Stimulated activated CD4-positive, alpha-beta T cell treated with anti-CD3 and anti-CD28 coated beads, TNF-alpha, amount 100 ng/mL, for 1 hour (primary cell): Measurements from ENCODE around the gene WNK3.
"Not testable (repeated sequence)": the region's sequence is repeated elsewhere in the genome, so short reads cannot be mapped to it uniquely, and the experiment has no call there.

Experiments
- DNase-seq, 3 donors: peaks; one replicate each; pipeline ENCODE4 v3.0.0-alpha.2; 2020; ENCODE audit warnings: low read depth in 3 of 3, low spot score in 1 of 3

Gene WNK3

GRCh38 chrX:54357414-54358377 lies at the start of gene WNK3:
Gene WNK3 (minus strand): TSS chrX:54358046.
- peak in 1 of 3 donors; percentile 14 for DNase-seq

- no peak for DNase-seq
Observed at GRCh38 chrX:54407266-54407665, 49.4 kb upstream of the WNK3 start.

- no peak for DNase-seq
Observed at GRCh38 chrX:54397113-54397512, 39.3 kb upstream of the WNK3 start.

GRCh38 chrX:54386314-54386713 lies 28.5 kb upstream of the WNK3 start:
- no peak for DNase-seq

- DNase-seq, result not testable (repeated sequence)
Observed at GRCh38 chrX:54384661-54385060, 26.8 kb upstream of the WNK3 start.

GRCh38 chrX:54359408-54359807 lies 1.6 kb upstream of the WNK3 start:
- DNase-seq, result no peak

- DNase-seq, result peak in 1 of 3 donors; percentile 32
Observed at GRCh38 chrX:54358424-54359211, 772 bp upstream of the WNK3 start.

- no peak for DNase-seq
Observed at GRCh38 chrX:54352677-54353076, 5.2 kb downstream of the WNK3 start.

- DNase-seq, result not testable (repeated sequence)
Observed at GRCh38 chrX:54337383-54337782, 20.5 kb downstream of the WNK3 start.

- no peak for DNase-seq
Observed at GRCh38 chrX:54325077-54325476, 32.8 kb downstream of the WNK3 start.

- DNase-seq, result no peak
Observed at GRCh38 chrX:54320067-54320466, 37.8 kb downstream of the WNK3 start.

GRCh38 chrX:54306379-54306778 lies 51.5 kb downstream of the WNK3 start:
- no peak for DNase-seq

GRCh38 chrX:54301516-54301915 lies 56.3 kb downstream of the WNK3 start:
- DNase-seq, result no peak

GRCh38 chrX:54294306-54294705 lies 63.5 kb downstream of the WNK3 start:
- no peak for DNase-seq

GRCh38 chrX:54292755-54293154 lies 65.1 kb downstream of the WNK3 start:
- no peak for DNase-seq

GRCh38 chrX:54291758-54292157 lies 66.1 kb downstream of the WNK3 start:
- no peak for DNase-seq

- no peak for DNase-seq
Observed at GRCh38 chrX:54288968-54289367, 68.9 kb downstream of the WNK3 start.

- no peak for DNase-seq
Observed at GRCh38 chrX:54288277-54288676, 69.6 kb downstream of the WNK3 start.

GRCh38 chrX:54281676-54282075 lies 76.2 kb downstream of the WNK3 start:
- DNase-seq, result no peak

- DNase-seq, result no peak
Observed at GRCh38 chrX:54280466-54280865, 77.4 kb downstream of the WNK3 start.

- no peak for DNase-seq
Observed at GRCh38 chrX:54271664-54272063, 86.2 kb downstream of the WNK3 start.

GRCh38 chrX:54248309-54248708 lies 109.5 kb downstream of the WNK3 start:
- no peak for DNase-seq
